ENCODE data around the gene ADGRL3.

Gene ADGRL3

DNA sequence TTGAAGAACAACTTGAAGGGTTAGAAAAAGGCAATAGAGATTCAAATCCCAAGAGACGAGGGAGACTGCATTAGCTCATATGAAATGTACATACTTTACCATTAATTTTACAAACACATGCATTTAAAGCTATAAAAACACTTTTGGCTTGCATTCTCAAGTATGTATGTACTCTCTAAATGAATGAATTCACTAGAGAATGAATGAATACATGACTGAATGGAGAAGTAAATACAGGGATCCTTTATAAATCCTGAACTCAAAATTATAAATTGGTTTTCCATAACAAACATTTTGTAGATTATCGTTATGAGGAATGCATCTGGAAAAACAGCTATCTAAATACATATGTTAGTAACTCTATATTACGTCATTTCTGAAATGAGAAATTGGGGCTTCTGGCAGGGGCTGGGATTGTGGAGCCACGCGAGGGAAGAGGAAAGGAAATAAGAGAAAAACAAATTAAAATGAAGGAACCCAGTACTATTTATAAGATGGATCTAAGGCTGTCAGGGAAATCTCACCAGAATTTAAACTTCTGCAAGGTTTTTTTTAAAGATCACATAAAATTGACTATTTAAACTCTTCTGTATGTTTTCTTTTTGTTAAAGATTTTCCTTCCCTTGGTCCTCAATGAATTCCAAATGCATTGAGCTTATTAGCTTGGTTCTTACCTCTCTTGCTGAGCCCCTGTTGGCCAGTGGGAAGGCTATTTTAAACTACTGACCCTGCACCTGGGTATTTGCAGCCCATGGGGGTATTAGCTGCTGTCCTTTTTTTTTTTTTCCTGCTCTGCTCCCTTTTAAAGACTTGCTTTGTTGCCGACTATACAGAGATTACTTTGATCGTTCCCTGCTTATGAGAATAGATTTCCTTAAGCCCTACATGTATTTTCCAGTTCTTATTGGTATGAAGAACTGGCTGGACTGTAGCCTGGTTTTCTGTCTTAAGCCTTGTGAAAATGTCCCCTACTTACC, 207.8 kb downstream of the ADGRL3 start:
- Histone ChIP-seq H3K27ac (ENCODE audit: low read depth, low read length) (no peak overlapping the region), H3K4me3 (ENCODE audit: low read depth, low read length) (no peak overlapping the region), H3K79me2 (ENCODE audit: control insufficient read depth, insufficient read depth, low read length, unreplicated experiment) (no peaks in the 10 kb centered on the region), H3K36me3 (ENCODE audit: insufficient read depth, low read length) (no peaks in the 10 kb centered on the region), H3K4me1 (ENCODE audit: control insufficient read depth, insufficient read depth, low read length, unreplicated experiment) (no peaks in the 10 kb centered on the region), H2AFZ (ENCODE audit: low read length, unreplicated experiment) (no peak overlapping the region), H3K27me3 (ENCODE audit: insufficient read depth, low read length) (no peaks in the 10 kb centered on the region)

DNA sequence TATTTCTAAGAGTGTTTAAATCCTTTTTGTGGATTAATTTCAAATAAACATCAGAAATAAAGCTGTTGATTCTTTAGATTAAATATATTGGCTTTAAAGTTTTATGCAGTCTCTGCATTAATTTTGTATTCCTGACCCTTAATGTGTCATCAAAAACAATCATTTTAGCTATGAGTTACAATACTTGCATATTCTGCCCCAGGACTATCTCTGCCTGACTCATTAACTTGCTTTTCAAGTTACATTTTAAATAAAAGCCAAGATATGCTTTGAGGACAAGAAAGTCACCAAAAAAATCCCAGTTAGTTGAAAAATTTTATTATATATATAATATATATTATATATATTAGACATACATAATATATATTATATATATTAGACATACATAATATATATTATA, 208.7 kb downstream of the ADGRL3 start:
- H2AFZ ChIP-seq (ENCODE audit: low read length, unreplicated experiment), result no peak overlapping the region
- no peaks in the 10 kb centered on the region for H3K27me3 ChIP-seq (ENCODE audit: insufficient read depth, low read length)
- no peaks in the 10 kb centered on the region for H3K4me1 ChIP-seq (ENCODE audit: control insufficient read depth, insufficient read depth, low read length, unreplicated experiment)
- H3K4me3 ChIP-seq (ENCODE audit: low read depth, low read length), result no peak overlapping the region
- no peak overlapping the region for H3K27ac ChIP-seq (ENCODE audit: low read depth, low read length)
- H3K36me3 ChIP-seq (ENCODE audit: insufficient read depth, low read length), result no peaks in the 10 kb centered on the region
- no peaks in the 10 kb centered on the region for H3K79me2 ChIP-seq (ENCODE audit: control insufficient read depth, insufficient read depth, low read length, unreplicated experiment)

DNA sequence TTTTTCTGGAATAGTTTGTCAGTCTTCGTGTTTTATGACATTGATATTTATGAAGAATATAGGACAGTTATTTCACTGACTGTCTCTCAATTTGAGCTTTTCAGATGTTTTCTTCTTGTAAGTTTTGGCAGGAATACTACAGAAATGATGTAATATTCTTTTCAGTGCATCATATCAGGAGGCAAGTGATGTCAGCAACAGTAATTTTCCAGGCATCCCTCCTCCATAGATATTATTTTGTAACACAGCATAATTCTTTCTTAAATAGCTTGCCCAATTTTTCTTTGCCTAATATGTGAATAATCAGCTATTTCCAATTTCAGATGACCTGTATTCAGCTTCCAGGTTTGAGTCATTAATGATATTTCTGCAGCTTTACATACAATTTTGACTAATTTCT, 211.1 kb downstream of the ADGRL3 start:
- Histone ChIP-seq H3K4me3 (ENCODE audit: low read depth, low read length) (no peak overlapping the region), H3K27me3 (ENCODE audit: insufficient read depth, low read length) (no peaks in the 10 kb centered on the region), H2AFZ (ENCODE audit: low read length, unreplicated experiment) (no peak overlapping the region), H3K36me3 (ENCODE audit: insufficient read depth, low read length) (no peaks in the 10 kb centered on the region), H3K27ac (ENCODE audit: low read depth, low read length) (no peak overlapping the region), H3K79me2 (ENCODE audit: control insufficient read depth, insufficient read depth, low read length, unreplicated experiment) (no peaks in the 10 kb centered on the region), H3K4me1 (ENCODE audit: control insufficient read depth, insufficient read depth, low read length, unreplicated experiment) (no peaks in the 10 kb centered on the region)

DNA sequence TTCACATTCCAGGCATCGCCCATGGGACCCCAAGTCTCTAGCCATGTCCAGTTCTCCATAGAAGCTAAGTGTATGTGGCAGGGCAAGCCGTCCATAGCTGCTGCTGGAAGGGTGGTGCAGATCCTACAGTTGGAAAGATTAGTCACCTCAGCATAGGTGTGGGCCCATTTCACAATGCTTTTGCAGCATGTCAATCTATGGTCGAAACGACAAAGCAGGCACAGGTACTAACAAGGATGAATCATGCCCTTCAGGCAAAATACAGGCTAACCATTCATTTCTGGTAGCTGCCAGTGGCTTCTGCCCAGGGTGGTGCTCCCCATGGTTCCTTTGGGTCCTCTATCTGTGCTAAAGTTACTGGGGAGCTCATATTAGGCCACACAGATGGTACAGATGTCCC, 225.2 kb downstream of the ADGRL3 start:
- Histone ChIP-seq H2AFZ (ENCODE audit: low read length, unreplicated experiment) (no peak overlapping the region), H3K4me1 (ENCODE audit: control insufficient read depth, insufficient read depth, low read length, unreplicated experiment) (no peaks in the 10 kb centered on the region), H3K79me2 (ENCODE audit: control insufficient read depth, insufficient read depth, low read length, unreplicated experiment) (no peaks in the 10 kb centered on the region), H3K4me3 (ENCODE audit: low read depth, low read length) (no peak overlapping the region), H3K27me3 (ENCODE audit: insufficient read depth, low read length) (no peaks in the 10 kb centered on the region), H3K27ac (ENCODE audit: low read depth, low read length) (no peak overlapping the region), H3K36me3 (ENCODE audit: insufficient read depth, low read length) (no peaks in the 10 kb centered on the region)

DNA sequence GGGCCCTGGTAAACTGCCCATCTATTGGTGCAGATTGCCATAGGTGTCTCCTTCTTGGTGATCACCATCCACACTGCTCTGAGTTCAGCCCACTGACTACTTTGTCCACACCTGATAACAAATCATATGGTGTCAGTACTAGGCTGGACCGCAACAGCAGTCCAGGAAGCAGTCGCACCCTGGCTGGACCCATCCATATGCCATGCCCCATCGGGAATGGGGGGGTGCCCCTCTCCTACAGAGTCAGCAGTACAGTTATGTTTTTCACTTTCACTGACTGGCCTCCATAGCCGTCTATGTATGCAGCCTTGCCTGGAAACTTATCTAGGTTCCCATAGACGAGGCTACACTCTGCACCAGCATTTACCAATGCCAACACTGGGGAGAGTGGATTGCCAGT, 226.1 kb downstream of the ADGRL3 start:
- H2AFZ ChIP-seq (ENCODE audit: low read length, unreplicated experiment), result no peak overlapping the region
- no peak overlapping the region for H3K4me3 ChIP-seq (ENCODE audit: low read depth, low read length)
- H3K4me1 ChIP-seq (ENCODE audit: control insufficient read depth, insufficient read depth, low read length, unreplicated experiment), result no peaks in the 10 kb centered on the region
- no peak overlapping the region for H3K27ac ChIP-seq (ENCODE audit: low read depth, low read length)
- H3K36me3 ChIP-seq (ENCODE audit: insufficient read depth, low read length), result no peaks in the 10 kb centered on the region
- no peaks in the 10 kb centered on the region for H3K27me3 ChIP-seq (ENCODE audit: insufficient read depth, low read length)
- no peaks in the 10 kb centered on the region for H3K79me2 ChIP-seq (ENCODE audit: control insufficient read depth, insufficient read depth, low read length, unreplicated experiment)

DNA sequence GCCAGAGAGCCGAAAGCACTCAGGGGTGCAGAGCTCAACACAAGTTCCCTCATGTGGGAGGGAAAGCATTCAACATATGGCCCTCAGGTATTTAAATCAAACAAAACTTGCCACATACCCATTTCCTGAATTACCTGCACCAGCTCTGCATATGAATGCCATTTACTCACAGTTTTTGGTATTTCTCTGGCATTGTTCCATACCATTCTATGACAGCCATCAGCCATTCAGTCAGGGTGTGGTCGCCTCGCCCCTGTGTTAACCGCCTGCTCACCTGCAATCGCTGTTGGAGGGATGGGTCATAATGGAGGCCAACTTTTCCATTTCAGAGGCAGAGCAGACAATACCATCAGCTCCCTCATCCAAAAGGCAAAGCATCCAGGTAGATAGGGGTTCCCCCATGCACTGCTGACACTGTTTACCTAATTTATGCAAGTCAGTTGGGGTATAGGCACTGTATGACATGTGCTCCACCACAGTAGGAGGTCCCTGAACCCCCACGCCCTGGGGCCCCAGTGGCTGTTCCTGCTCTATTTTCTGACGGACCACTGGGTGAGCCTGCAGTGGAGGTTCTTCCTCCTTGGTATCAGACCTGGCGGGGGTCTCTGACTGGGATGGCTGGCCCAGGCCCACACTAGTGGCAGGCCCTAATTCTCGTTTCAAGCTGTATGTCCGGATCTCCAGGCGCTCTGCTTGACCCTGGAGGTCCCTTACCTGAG, 227.1 kb downstream of the ADGRL3 start:
- Histone ChIP-seq H3K4me1 (ENCODE audit: control insufficient read depth, insufficient read depth, low read length, unreplicated experiment) (no peaks in the 10 kb centered on the region), H2AFZ (ENCODE audit: low read length, unreplicated experiment) (no peak overlapping the region), H3K27ac (ENCODE audit: low read depth, low read length) (no peak overlapping the region), H3K4me3 (ENCODE audit: low read depth, low read length) (no peak overlapping the region), H3K36me3 (ENCODE audit: insufficient read depth, low read length) (no peaks in the 10 kb centered on the region), H3K79me2 (ENCODE audit: control insufficient read depth, insufficient read depth, low read length, unreplicated experiment) (no peaks in the 10 kb centered on the region), H3K27me3 (ENCODE audit: insufficient read depth, low read length) (no peaks in the 10 kb centered on the region)

DNA sequence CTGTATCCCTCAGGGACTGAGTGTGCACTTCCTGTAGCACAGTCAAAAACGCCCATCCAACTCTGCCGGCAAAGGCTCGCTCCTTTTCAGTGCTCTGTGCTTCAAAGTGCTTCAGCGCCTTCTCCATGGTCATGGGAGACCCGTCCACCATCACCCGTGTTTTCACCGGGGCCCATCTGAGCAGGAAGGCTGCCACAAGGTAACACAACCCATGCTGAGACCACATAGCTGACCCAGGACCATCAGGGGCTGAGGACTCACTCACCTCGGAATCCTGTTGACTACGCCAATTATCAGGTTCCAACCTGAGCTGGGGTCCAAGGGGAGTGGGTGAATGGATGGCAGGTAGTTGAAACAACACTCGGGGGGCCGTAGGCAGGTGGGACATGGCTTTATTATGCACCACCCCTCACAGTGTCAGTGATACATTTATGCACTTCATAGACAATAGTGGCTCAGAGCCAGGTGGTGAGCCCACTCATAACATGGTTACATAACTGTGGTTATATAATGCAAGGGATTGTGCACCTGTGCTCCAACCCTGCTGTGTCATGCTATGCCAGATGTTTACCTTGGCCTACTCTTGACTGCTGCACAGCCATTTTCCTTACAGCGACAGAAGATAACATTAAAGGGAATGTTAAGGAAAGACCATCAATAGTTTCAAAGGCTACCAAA, 227.8 kb downstream of the ADGRL3 start:
- H3K4me3 ChIP-seq (ENCODE audit: low read depth, low read length), result no peak overlapping the region
- H3K36me3 ChIP-seq (ENCODE audit: insufficient read depth, low read length), result no peaks in the 10 kb centered on the region
- no peaks in the 10 kb centered on the region for H3K4me1 ChIP-seq (ENCODE audit: control insufficient read depth, insufficient read depth, low read length, unreplicated experiment)
- no peak overlapping the region for H2AFZ ChIP-seq (ENCODE audit: low read length, unreplicated experiment)
- H3K27me3 ChIP-seq (ENCODE audit: insufficient read depth, low read length), result no peaks in the 10 kb centered on the region
- no peak overlapping the region for H3K27ac ChIP-seq (ENCODE audit: low read depth, low read length)
- H3K79me2 ChIP-seq (ENCODE audit: control insufficient read depth, insufficient read depth, low read length, unreplicated experiment), result no peaks in the 10 kb centered on the region

DNA sequence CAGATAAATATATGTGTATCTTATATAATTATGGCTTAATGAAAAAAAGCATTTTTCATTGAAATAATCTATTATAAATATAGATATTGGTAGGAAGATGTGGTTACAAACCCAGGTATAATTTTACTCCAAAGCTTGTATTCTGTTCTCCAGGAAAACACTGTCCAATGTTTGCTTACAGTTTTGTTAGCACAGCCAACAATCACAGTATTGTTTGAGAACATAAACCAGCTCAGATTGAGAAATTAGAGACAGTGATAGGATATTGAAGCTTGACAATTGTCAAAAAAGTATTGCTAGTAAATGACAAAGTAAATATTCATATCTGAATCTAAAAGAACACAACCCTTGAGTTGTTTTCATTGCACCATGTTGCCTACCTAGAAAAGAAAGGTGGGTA, 228.8 kb downstream of the ADGRL3 start:
- H2AFZ ChIP-seq (ENCODE audit: low read length, unreplicated experiment), result no peak overlapping the region
- H3K79me2 ChIP-seq (ENCODE audit: control insufficient read depth, insufficient read depth, low read length, unreplicated experiment), result no peaks in the 10 kb centered on the region
- H3K27ac ChIP-seq (ENCODE audit: low read depth, low read length), result no peak overlapping the region
- H3K4me3 ChIP-seq (ENCODE audit: low read depth, low read length), result no peak overlapping the region
- no peaks in the 10 kb centered on the region for H3K4me1 ChIP-seq (ENCODE audit: control insufficient read depth, insufficient read depth, low read length, unreplicated experiment)
- no peaks in the 10 kb centered on the region for H3K27me3 ChIP-seq (ENCODE audit: insufficient read depth, low read length)
- H3K36me3 ChIP-seq (ENCODE audit: insufficient read depth, low read length), result no peaks in the 10 kb centered on the region

DNA sequence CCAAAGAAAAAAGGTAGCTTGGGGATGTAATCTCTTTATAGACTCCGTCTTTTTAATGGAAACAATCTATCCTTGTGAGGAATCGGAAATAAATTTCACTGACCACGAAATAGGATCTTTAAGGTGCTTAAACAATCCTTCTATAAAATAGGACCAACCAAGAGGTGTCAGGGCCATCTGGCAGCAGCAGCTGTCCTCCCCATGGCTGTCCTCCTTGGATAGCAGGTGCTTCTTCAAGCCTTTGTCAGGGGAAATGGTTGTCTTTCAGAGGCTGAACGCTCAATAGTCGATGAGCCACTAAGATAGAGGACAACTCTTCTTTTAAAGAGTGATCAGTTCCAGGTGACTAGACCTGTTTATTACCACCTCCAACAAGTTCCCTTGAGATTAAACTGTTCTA, 231.0 kb downstream of the ADGRL3 start:
- H3K4me1 ChIP-seq (ENCODE audit: control insufficient read depth, insufficient read depth, low read length, unreplicated experiment), result no peaks in the 10 kb centered on the region
- H3K4me3 ChIP-seq (ENCODE audit: low read depth, low read length), result no peak overlapping the region
- H3K36me3 ChIP-seq (ENCODE audit: insufficient read depth, low read length), result no peaks in the 10 kb centered on the region
- no peaks in the 10 kb centered on the region for H3K79me2 ChIP-seq (ENCODE audit: control insufficient read depth, insufficient read depth, low read length, unreplicated experiment)
- H3K27me3 ChIP-seq (ENCODE audit: insufficient read depth, low read length), result no peaks in the 10 kb centered on the region
- H3K27ac ChIP-seq (ENCODE audit: low read depth, low read length), result no peak overlapping the region
- H2AFZ ChIP-seq (ENCODE audit: low read length, unreplicated experiment), result no peak overlapping the region

DNA sequence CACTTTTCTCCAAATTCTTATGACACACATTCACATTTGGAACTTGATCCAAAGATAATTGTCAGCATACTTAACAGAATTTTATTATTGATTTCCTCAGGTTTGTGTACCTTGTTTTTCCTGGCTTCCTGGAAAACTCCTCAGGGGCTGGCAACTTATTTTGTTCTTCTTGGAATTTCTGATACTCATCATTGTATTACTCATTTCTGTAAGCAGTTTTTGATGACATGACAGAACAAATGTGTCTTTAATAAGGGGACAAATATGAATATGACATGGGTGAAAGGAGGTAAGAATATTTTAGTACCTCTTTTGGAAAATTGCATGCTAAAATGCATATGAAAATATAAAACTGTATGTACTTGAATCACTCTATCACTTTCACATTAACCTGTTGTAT, 237.8 kb downstream of the ADGRL3 start:
- H3K4me3 ChIP-seq (ENCODE audit: low read depth, low read length), result no peak overlapping the region
- H3K79me2 ChIP-seq (ENCODE audit: control insufficient read depth, insufficient read depth, low read length, unreplicated experiment), result no peaks in the 10 kb centered on the region
- H2AFZ ChIP-seq (ENCODE audit: low read length, unreplicated experiment), result no peak overlapping the region
- H3K27ac ChIP-seq (ENCODE audit: low read depth, low read length), result no peak overlapping the region
- no peaks in the 10 kb centered on the region for H3K27me3 ChIP-seq (ENCODE audit: insufficient read depth, low read length)
- H3K4me1 ChIP-seq (ENCODE audit: control insufficient read depth, insufficient read depth, low read length, unreplicated experiment), result peaks cover 14% of the 10 kb centered on the region
- no peaks in the 10 kb centered on the region for H3K36me3 ChIP-seq (ENCODE audit: insufficient read depth, low read length)

All from ACC112 (cell line).